Adipocyte (in vitro differentiated cells): ENCODE measurements around the gene ERBB4.

ENCODE experiments used
- DNase-seq: peaks from one replicate; pipeline ENCODE4 v3.0.0-alpha.2; 2015; ENCODE audit warnings: low read depth
- H3K27me3 ChIP-seq: replicated peaks from 2 replicates; pipeline ENCODE4 v1.7.0; 2013; ENCODE audit warnings: mild to moderate bottlenecking, low read length, moderate library complexity; ENCODE audit not compliant: control insufficient read depth, insufficient read depth
- H3K36me3 ChIP-seq: 2 replicates; pipeline ENCODE4 v1.7.0; 2013; ENCODE audit warnings: low read length, mild to moderate bottlenecking, moderate library complexity; ENCODE audit not compliant: control insufficient read depth, insufficient read depth, severe bottlenecking
- H3K4me1 ChIP-seq: 2 replicates; pipeline ENCODE4 v1.7.0; 2013; ENCODE audit warnings: mild to moderate bottlenecking, low read length, moderate library complexity; ENCODE audit not compliant: control insufficient read depth, insufficient read depth
- H3K4me3 ChIP-seq: 2 replicates; pipeline ENCODE4 v1.7.0; 2013; ENCODE audit warnings: mild to moderate bottlenecking, low read length, moderate library complexity
- H3K9ac ChIP-seq: 2 replicates; pipeline ENCODE4 v1.7.0; 2013; ENCODE audit warnings: mild to moderate bottlenecking, low read length, moderate library complexity
- H3K9me3 ChIP-seq: 2 replicates; pipeline ENCODE4 v1.7.0; 2013; ENCODE audit warnings: mild to moderate bottlenecking, low read length, moderate library complexity; ENCODE audit not compliant: control insufficient read depth

ERBB4 gene

GRCh38 chr2:211845338-211846035 is 693.1 kb downstream of the ERBB4 start:
- Histone ChIP-seq H3K4me3 (no peak overlapping the region), H3K4me1 (no peaks in the 10 kb centered on the region), H3K27me3 (no peaks in the 10 kb centered on the region), H3K36me3 (no peaks in the 10 kb centered on the region), H3K9ac (no peak overlapping the region), H3K9me3 (no peaks in the 10 kb centered on the region)
- DNase-seq: no peak

GRCh38 chr2:211837706-211838105 is 700.9 kb downstream of the ERBB4 start:
- no peak overlapping the region for H3K4me3 ChIP-seq
- H3K4me1 ChIP-seq: no peaks in the 10 kb centered on the region
- no peaks in the 10 kb centered on the region for H3K36me3 ChIP-seq
- DNase-seq: no peak
- no peak overlapping the region for H3K9ac ChIP-seq
- H3K27me3 ChIP-seq: no peaks in the 10 kb centered on the region
- H3K9me3 ChIP-seq: no peaks in the 10 kb centered on the region

- Histone ChIP-seq H3K9ac (no peak overlapping the region), H3K4me1 (no peaks in the 10 kb centered on the region), H3K9me3 (no peaks in the 10 kb centered on the region), H3K36me3 (no peaks in the 10 kb centered on the region), H3K27me3 (no peaks in the 10 kb centered on the region), H3K4me3 (no peak overlapping the region)
- DNase-seq: no peak
These were observed 701.4 kb downstream of the ERBB4 start for GRCh38 chr2:211837206-211837605.

GRCh38 chr2:211836409-211836808 is 702.2 kb downstream of the ERBB4 start:
- no peak for DNase-seq
- Histone ChIP-seq H3K36me3 (no peaks in the 10 kb centered on the region), H3K4me1 (no peaks in the 10 kb centered on the region), H3K27me3 (no peaks in the 10 kb centered on the region), H3K9me3 (no peaks in the 10 kb centered on the region), H3K9ac (no peak overlapping the region), H3K4me3 (no peak overlapping the region)

GRCh38 chr2:211835695-211836094 is 702.9 kb downstream of the ERBB4 start:
- no peak overlapping the region for H3K9ac ChIP-seq

GRCh38 chr2:211833582-211834279 is 704.9 kb downstream of the ERBB4 start:
- Histone ChIP-seq H3K27me3 (no peaks in the 10 kb centered on the region), H3K4me3 (no peak overlapping the region), H3K36me3 (no peaks in the 10 kb centered on the region), H3K9me3 (no peaks in the 10 kb centered on the region), H3K9ac (no peak overlapping the region), H3K4me1 (no peaks in the 10 kb centered on the region)
- DNase-seq: no peak

More at GRCh38 chr2:211835695-211836094, 702.9 kb downstream of the ERBB4 start:
- H3K36me3 ChIP-seq: no peaks in the 10 kb centered on the region
- DNase-seq: no peak
- no peaks in the 10 kb centered on the region for H3K27me3 ChIP-seq
- H3K4me3 ChIP-seq: no peak overlapping the region
- no peaks in the 10 kb centered on the region for H3K9me3 ChIP-seq
- no peaks in the 10 kb centered on the region for H3K4me1 ChIP-seq

- Histone ChIP-seq H3K4me1 (no peaks in the 10 kb centered on the region), H3K9ac (no peak overlapping the region), H3K36me3 (no peaks in the 10 kb centered on the region), H3K4me3 (no peak overlapping the region), H3K9me3 (no peaks in the 10 kb centered on the region), H3K27me3 (no peaks in the 10 kb centered on the region)
- no peak for DNase-seq
These were observed 708.9 kb downstream of the ERBB4 start for GRCh38 chr2:211829725-211830124.

- Histone ChIP-seq H3K36me3 (no peaks in the 10 kb centered on the region), H3K27me3 (no peaks in the 10 kb centered on the region), H3K9me3 (peaks cover 8% of the 10 kb centered on the region), H3K4me3 (no peak overlapping the region), H3K9ac (no peak overlapping the region), H3K4me1 (no peaks in the 10 kb centered on the region)
- no peak for DNase-seq
These were observed 714.6 kb downstream of the ERBB4 start for GRCh38 chr2:211823886-211824479.

GRCh38 chr2:211822686-211823335 is 715.8 kb downstream of the ERBB4 start:
- H3K4me1 ChIP-seq: no peaks in the 10 kb centered on the region
- no peaks in the 10 kb centered on the region for H3K36me3 ChIP-seq
- no peak overlapping the region for H3K4me3 ChIP-seq
- DNase-seq: no peak
- no peak overlapping the region for H3K9ac ChIP-seq
- H3K27me3 ChIP-seq: no peaks in the 10 kb centered on the region
- peaks cover 8% of the 10 kb centered on the region for H3K9me3 ChIP-seq

- Histone ChIP-seq H3K27me3 (no peaks in the 10 kb centered on the region), H3K4me3 (no peak overlapping the region), H3K9me3 (peaks cover 7% of the 10 kb centered on the region), H3K36me3 (no peaks in the 10 kb centered on the region), H3K9ac (no peak overlapping the region), H3K4me1 (no peaks in the 10 kb centered on the region)
- peak; percentile 27 for DNase-seq
These were observed 721.8 kb downstream of the ERBB4 start for GRCh38 chr2:211816754-211817153.

- H3K4me3 ChIP-seq: no peak overlapping the region
- no peaks in the 10 kb centered on the region for H3K4me1 ChIP-seq
- DNase-seq: no peak
These were observed 726.0 kb downstream of the ERBB4 start for GRCh38 chr2:211812587-211812986.

More at GRCh38 chr2:211812587-211812986, 726.0 kb downstream of the ERBB4 start:
- Histone ChIP-seq H3K27me3 (no peaks in the 10 kb centered on the region), H3K36me3 (no peaks in the 10 kb centered on the region), H3K9me3 (no peaks in the 10 kb centered on the region), H3K9ac (no peak overlapping the region)
